GM19372 (cell line): Measurements from ENCODE around the gene PLGRKT.
A peak's percentile ranks its signal among the peaks of the same experiment; 100 is the strongest.
"Not testable (repeated sequence)": the region's sequence is repeated elsewhere in the genome, so short reads cannot be mapped to it uniquely, and the experiment has no call there.

Experiments used
- ATAC-seq: cut with Tn5 transposase; IDR thresholded peaks from one replicate; pipeline ENCODE4 v1.9.1; 2021; ENCODE audit warnings: mild to moderate bottlenecking, low read depth, moderate library complexity; ENCODE audit not compliant: unreplicated experiment

PLGRKT gene

DNA sequence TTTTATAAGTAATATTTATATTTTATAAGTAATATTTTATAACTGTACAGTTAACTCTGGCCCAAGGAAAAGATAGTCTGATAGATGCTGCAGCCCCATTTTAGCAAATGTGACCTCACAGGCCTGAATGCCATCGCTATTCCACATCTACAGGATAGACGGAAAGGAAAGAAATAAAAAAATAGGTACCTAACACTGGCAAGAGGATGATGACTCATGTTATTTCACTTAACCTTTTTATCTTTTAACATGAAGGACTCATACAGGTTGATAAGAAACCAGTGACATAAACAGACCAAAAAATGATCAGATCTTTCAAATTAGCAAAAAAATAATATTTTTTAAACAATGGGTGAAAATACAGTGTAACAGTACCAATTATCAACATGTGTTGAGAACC lies 15.3 kb upstream of the PLGRKT start:
- ATAC-seq: no peak

DNA sequence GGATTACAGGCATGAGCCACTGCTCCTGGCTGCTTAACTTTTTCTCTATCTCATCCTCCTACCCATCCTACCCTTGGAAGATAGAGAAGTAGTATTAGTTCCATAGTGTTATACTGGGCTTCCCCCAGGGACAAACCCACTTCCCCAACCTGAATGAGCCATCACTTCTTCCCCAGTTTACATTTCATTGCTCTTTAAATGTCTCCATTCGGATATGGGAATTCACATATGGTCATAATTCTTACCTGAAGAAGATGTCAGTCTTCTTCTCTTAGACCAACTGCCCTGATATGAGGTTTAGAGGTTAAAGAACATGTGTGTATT lies 14.5 kb upstream of the PLGRKT start:
- no peak for ATAC-seq

DNA sequence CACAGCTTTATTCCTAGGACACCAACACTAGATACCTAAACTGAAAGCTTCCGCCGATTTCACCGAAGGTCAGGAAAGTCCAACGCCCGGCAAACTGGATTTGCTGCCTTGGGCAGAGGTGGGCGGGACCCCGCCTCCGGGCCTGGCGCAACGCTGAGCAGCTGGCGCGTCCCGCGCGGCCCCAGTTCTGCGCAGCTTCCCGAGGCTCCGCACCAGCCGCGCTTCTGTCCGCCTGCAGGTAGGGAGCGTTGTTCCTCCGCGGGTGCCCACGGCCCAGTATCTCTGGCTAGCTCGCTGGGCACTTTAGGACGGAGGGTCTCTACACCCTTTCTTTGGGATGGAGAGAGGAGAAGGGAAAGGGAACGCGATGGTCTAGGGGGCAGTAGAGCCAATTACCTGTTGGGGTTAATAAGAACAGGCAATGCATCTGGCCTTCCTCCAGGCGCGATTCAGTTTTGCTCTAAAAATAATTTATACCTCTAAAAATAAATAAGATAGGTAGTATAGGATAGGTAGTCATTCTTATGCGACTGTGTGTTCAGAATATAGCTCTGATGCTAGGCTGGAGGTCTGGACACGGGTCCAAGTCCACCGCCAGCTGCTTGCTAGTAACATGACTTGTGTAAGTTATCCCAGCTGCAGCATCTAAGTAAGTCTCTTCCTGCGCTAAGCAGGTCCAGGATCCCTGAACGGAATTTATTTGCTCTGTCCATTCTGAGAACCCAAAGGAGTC lies 12.8 kb upstream of the PLGRKT start, which contains the start of gene CD274:
CD274 (plus strand) TSS at position 184 of the 733 bp plus-strand sequence. CDS start 5,572 bp downstream, outside the sequence.
- ATAC-seq: peak; percentile 64

DNA sequence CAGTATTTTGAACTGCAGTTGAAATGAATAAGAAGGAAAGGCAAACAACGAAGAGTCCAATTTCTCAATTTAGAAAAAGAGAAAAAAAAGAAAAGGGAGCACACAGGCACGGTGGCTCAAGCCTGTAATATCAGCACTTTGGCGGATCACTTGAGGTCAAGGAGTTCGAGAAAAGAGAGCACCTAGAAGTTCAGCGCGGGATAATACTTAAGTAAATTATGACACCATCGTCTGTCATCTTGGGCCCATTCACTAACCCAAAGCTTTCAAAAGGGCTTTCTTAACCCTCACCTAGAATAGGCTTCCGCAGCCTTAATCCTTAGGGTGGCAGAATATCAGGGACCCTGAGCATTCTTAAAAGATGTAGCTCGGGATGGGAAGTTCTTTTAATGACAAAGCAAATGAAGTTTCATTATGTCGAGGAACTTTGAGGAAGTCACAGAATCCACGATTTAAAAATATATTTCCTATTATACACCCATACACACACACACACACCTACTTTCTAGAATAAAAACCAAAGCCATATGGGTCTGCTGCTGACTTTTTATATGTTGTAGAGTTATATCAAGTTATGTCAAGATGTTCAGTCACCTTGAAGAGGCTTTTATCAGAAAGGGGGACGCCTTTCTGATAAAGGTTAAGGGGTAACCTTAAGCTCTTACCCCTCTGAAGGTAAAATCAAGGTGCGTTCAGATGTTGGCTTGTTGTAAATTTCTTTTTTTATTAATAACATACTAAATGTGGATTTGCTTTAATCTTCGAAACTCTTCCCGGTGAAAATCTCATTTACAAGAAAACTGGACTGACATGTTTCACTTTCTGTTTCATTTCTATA lies 12.0 kb upstream of the PLGRKT start:
- no peak for ATAC-seq

DNA sequence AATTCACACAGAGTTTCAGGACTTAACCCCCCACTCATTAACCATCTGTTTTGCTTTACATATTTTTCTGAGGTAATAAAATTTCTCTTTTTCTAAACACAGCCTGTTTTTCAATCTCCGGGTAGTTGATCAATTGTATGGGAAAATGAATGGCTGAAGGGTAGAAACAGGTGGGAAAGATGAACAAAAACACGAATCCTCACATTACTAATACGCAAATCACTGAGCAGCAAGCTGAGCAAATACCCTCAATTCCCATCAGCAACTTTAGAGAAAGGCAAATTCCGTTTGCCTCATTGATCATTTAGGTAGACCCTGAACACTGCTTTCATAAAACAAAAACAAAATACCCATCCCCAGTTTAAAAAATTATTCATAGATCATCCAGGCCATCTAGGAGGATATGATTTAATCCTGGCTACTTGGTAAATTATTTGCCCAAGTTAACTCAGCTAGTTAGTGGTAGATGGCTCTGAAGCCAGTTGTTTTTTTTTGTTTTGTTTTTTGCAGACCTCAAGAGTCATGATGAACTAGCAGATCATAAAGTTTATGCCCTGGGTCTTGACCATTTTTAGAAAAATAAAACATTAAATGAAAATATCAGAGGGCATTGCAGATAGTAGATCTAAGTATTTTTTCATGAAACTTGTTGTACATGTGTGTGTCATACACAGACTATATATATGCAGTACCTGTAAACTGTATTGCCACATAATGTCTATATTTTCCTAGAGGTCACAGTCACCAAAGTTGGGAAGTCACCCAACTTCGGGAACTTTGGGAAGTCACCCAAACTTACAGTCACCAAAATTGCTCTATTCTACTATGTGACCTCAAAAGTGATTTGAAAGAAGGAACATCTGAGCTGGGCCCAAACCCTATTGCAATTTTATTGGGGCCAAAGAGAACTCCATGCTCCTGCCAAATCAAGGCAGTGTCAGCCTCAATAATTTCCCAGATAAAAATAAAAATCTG lies 11.0 kb upstream of the PLGRKT start:
- no peak for ATAC-seq

DNA sequence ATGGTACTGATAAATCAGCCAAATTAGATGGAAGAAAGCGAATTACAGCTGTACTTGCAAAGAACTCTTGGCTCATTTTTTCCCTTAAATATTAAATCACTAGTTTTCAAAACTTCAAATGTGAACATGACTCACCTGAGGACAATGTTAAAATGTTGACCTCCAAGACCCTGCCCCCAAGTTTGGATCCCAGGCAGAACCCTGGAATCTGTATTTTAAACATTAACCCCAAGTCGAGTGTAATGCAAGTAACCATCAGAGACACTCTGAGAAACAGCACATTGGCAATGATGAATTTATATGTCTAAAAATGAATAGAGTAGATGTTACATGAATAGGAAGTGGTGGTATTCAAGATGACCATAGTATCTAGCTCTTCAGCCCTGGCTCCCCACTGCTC lies 10.3 kb upstream of the PLGRKT start:
- ATAC-seq: no peak

DNA sequence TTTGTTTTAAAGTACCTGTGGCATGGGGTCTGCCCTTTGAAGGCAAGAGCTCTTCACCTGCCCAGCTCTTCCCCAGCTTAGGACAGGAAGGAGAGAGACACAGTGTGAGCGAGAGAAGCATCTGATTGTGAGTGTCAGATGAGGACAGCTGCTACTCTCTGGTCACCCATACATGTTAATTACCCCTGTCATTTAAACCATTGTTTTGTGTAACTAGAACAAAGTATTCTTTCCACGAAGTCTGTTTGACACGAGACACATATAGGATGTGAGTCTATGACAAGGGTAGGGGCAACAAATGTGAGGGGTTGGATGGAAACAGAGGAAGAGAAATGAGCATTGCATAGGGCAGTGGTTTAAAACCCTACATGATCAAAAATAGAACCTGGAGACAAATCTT lies 9.6 kb upstream of the PLGRKT start:
- ATAC-seq: no peak

DNA sequence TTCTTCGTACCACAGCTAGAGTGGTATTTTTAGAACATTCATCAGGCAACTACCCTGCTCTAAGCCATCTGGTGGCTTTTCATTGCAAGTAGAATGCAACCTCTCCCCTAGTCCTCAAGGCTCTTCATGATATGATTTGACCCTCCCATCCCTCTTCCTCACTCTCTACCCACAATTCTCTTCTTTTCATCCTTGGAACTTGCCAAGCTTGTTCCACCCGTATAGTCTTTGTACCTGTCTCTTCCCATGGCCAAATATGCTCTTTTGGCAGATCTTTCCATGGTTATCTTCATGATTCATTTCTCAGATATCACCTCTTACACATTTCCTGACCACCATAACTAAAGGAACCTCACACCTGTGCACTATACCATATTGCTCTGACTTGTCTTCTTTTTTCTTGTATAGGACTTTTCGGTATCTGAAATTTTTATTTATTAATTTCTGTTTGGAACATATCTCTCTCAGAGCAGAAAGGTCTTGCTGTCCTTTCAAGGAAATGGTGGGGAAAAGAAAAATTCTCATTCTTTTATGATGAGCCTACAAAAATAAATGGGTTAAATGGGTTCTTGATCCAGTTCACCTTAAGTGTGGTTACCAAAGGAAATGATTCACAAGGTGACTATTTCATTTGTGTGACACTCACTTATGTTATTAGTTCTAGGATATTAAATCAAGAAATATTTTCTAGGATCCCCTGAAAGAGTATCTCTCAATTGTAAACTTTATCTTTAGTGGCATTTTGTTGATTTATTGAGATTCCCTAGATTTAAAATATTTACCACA lies 8.9 kb upstream of the PLGRKT start:
- no peak for ATAC-seq

DNA sequence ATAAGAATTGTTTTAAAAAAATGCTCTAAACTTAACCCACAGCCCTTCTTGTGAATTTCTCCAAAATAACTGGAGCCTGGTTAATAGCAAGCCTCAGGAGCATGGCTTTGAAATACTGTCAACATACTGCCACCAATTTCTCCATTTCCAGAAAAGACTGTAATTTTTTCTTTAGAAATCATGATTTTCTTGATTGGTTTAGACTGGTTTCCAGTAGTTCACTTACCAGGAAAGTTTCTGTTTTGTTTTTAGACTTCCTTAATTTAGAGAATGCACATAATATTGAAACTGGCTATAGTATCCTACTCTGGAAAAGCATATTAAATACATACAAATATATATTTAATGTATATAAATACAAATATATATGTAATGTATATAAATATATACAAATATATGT lies 8.2 kb upstream of the PLGRKT start:
- no peak for ATAC-seq

DNA sequence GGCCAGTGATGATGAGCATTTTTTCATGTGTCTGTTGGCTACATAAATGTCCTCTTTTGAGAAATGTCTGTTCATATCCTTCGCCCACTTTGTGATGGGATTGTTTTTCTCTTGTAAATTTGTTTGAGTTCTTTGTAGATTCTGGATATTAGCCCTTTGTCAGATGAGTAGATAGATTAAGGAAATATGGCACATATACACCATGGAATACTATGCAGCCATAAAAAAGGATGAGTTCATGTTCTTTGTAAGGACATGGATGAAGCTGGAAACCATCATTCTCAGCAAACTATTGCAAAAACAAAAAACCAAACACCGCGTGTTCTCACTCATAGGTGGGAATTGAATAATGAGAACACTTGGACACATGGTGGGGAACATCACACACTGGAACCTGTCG lies 7.4 kb upstream of the PLGRKT start:
- not testable (repeated sequence) for ATAC-seq

DNA sequence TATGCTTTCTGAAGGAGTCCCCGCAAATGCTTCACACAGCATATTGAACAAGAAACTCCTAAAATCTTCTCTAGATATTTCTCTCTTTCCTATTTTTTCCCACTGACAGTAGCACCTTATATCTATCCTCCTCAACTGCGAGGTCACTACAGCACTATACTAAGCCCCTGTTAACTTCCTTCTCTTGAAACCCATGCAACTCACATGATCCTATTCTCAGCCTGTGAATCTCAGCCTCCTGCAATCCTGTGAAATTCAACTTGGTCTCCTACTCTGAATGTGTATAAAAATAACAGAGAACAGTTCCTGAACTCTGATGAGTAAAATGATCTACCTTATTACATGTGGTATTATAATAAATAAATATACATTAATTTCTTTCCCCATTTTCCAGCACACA lies 6.1 kb upstream of the PLGRKT start:
- ATAC-seq: no peak

DNA sequence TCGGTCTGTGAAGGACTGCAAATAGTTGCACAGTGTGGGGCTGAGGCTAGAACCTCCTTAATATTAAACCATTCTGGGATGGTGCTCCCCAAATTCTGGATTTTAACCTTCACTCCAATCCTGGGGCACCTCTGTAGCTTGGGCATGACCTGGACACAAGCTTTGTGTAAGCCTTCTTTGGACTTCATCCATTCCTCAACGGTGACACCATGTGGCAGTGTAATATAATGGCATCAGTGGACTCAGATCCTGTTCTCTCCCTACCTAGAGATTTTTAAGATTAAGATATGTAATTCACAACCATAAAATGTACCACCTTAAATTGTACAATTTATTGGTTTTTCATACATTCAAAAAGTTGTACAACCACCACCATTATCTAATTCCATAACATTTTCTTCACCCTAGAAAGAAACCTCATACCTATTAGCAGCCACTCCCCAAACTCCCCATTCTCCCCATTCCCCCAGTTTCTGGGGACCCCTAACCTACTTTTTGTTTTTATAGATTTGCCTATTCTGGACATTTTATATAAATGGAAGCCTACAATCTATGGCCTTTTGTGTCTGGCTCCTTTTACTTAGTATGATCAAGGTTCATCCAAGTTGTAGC lies 4.8 kb upstream of the PLGRKT start:
- ATAC-seq: no peak

DNA sequence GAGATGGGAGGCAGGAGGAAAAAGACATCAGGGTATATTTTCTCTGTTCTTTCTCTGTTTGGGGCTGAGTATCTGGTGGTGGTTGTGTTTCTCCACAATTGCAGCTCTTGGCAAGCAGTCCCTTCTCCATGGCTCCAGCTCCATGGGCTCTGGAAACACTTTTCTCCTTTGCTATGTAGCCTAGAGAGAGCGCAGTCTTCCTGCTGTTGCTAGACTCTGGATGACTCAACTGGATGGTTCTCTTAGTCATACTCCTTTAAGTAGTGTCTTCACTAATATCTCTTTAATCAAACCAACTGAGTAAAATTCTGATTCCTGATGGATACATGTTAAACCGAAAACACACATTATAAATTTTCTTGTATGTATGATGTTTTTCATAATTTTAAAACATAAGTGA lies 3.3 kb upstream of the PLGRKT start:
- ATAC-seq: no peak

DNA sequence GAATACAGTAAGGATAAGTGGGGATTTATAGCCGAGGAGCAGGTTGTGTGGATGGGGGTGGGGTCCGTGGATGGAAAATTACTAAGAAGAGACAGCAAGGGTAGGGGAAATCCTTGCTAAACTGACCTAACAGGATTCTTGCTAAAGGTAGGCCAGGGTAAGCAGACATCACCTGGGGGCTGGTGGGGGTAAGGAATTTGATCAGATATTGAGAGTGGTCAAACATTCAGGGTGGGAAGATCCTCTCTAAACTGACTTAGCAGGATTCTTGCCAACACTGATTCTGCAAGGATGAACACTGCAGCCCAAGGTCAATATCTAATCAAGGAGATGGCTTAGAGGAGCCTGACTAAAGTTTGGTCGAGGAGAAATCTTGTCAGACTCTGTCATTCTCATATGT lies 2.7 kb upstream of the PLGRKT start:
- ATAC-seq: no peak

DNA sequence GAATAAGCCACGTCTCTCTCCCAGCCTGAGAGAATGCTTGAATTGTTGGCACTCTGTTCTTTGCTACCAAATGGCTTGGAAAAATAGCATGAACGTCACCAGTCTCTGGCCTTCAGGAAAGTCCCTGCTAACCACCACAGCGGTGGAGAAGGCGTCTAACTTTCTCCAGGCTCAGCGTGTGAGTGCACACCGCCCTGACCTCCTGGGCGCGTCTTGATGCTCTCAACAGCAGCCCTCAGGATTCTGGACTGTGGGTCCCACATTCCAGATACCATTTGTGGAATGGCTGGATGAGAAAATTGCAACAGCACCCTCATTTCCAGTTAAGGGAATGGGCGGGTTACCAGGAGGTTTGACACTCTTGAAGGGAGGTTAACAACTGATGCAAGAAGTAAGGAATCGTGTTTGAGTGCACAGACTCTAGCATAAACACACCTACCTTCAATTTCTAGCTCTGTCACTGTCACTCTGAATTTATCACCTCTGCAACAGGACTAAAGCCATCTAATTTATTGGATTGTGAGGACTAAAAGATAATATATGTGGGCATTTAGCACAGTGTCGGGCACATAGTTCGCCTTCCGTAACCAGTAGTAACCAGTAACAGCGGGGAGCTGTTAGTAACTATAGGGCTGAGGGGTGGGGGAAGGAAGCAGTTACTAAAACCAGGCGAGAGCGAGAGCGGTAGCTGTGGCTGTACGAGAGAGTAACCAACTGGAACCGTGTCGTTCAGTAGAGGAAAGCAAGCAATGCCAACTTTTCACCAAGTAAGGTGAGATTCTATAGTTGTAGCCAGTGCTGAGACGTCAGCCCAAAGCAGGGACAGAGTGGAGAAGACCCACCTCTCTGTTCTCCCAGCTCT lies 807 bp upstream of the PLGRKT start:
- peak; percentile 57 for ATAC-seq

DNA sequence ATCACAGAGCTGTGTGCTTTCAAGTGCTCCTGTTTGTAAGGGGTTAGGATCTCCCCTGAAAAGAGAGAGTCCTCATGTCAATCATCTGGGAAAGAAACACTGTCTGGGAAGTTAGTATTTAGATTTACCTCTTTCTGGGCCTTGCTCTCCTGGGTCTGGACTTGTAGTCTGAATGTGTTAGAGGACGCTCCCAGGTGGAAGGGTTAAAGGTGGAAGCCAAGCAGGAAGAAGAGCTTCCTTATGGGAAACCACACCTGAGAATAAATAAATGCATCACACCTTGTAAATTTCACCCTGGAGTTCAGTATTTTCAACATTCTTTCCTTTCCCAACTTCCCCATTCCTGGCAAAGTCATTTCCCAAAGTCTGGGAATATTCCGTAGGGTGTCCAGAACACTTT lies 1.3 kb downstream of the PLGRKT start:
- no peak for ATAC-seq

DNA sequence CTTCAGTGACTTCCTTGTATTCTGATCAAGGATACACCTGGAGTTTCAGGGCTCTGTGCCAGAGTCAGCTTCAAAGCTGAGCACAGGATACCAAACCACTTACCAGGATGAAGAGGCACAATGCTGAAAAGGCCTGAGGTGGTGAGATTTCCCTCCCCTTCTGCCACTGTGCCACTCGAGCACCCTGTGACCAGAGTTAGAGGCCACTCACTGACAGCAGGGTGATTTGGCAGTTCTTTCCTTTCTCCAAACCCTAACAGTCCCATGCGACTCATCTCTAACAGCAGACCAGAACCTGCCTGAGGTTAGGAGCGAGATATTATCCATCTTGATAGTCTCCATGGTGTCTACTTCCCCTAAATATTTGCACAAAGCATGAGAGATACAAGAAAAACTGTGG lies 1.8 kb downstream of the PLGRKT start:
- no peak for ATAC-seq

DNA sequence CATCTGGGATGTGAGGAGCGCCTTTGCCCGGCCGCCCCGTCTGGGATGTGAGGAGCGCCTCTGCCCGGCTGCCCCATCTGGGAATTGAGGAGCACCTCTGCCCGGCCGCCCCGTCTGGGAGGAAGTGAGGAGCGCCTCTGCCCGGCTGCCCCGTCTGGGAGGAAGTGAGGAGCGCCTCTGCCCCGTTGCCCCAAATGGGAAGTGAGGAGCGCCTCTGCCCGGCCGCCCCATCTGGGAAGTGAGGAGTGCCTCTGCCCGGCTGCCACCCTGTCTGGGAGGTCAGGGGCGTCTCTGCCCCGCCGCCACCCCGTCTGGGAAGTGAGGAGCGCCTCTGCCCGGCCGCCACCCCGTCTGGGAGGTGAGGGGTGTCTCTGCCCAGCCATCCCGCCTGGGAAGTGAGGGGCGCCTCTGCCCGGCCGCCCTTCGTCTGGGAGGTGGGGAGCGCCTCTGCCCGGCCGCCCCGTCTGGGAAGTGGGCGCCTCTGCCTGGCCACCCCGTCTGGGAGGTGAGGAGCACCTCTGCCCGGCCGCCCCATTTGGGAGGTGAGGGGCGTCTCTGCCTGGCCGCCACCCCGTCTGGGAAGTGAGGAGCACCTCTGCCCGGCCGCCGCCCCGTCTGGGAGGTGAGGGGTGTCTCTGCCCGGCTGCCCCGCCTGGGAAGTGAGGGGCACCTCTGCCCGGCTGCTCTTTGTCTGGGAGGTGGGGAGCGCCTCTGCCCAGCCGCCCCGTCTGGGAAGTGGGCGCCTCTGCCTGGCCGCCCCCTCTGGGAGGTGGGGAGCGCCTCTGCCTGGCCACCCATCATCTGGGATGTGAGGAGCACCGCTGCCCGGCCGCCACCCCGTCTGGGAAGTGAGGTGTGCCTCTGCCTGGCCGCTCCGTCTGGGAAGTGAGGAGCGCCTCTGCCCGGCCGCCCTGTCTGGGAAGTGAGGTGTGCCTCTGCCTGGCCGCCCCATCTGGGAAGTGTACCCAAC lies 3.6 kb downstream of the PLGRKT start:
- ATAC-seq: not testable (repeated sequence)
